ENCODE results near the gene SPTB. TPM values are rescaled to one million over a fixed set of nuclear protein-coding genes. Genes with fewer than 3 reads are reported as not detected.

Gene SPTB
- total RNA-seq, 2 experiments from 2014 or later = 0.03 to 0.08 TPM

GRCh38 chr14:64927031-64927430 is 47.3 kb upstream of the SPTB start:
- intact Hi-C loops (cut with DNase I, micrococcal nuclease) = loop anchor here in 1 of 2 experiments (5.0 kb wide), 1 partner anchor 55 kb away; no protein-coding TSS in a partner anchor
- H3K27me3 Mint-ChIP-seq = no peaks in the 10 kb centered on the region

GRCh38 chr14:64926398-64926995 is 46.8 kb upstream of the SPTB start:
- H3K36me3 Mint-ChIP-seq (ENCODE audit: low read depth) = peaks cover 59% of the 10 kb centered on the region
- no peak overlapping the region for H3K27ac Mint-ChIP-seq
- POLR2A ChIA-PET = interaction anchor here (0.5 to 7.0 kb wide), 4 partner anchors 9 to 601 kb away, joined by 3 to 132 read pairs (median 3); partner anchors contain the start of genes CHURC1 and FNTB

More at GRCh38 chr14:64927031-64927430, 47.3 kb upstream of the SPTB start:
- no peak for TF ChIP-seq CTCF (IDR thresholded peaks at IDR 0.05)
- peaks cover 63% of the 10 kb centered on the region for H3K36me3 ChIP-seq (ENCODE audit: insufficient read depth, low read length)
- H3K4me3 ChIP-seq (ENCODE audit: low read length) = no peak overlapping the region
- Mint-ChIP-seq H3K9me3 (no peaks in the 10 kb centered on the region), H3K27ac (no peak overlapping the region), H3K4me3 (no peak overlapping the region), H3K4me1 (ENCODE audit: low read depth) (peaks cover 27% of the 10 kb centered on the region), H3K36me3 (ENCODE audit: low read depth) (peaks cover 59% of the 10 kb centered on the region)
- CTCF ChIA-PET = interaction anchor here (1.2 to 1.7 kb wide), 2 partner anchors 60 to 386 kb away, joined by 3 to 4 read pairs; partner anchors contain the start of genes FNTB and HSPA2
- H3K4me1 ChIP-seq (ENCODE audit: insufficient read depth, low read length) = peaks cover 41% of the 10 kb centered on the region
- H3K9me3 ChIP-seq (ENCODE audit: control insufficient read depth in 1 of 2, insufficient read depth in 1 of 2, low read length in 2 of 2) = no peaks in the 10 kb centered on the region
- DNase-seq = no peak
- ATAC-seq (ENCODE audit: poor library complexity) = no peak
- POLR2A ChIA-PET = interaction anchor here (0.5 to 7.0 kb wide), 4 partner anchors 9 to 601 kb away, joined by 3 to 132 read pairs (median 4); partner anchors contain the start of genes CHURC1 and FNTB
- peak overlapping the region in 1 of 2 donors; percentile 5 for H3K27ac ChIP-seq (ENCODE audit: low read depth in 1 of 2, low read length in 2 of 2)
- no peaks in the 10 kb centered on the region for H3K27me3 ChIP-seq (ENCODE audit: control insufficient read depth in 1 of 2, insufficient read depth in 2 of 2, low read length in 2 of 2)

GRCh38 chr14:64923015-64923414 is 43.3 kb upstream of the SPTB start:
- DNase-seq = no peak
- Histone ChIP-seq H3K36me3 (ENCODE audit: insufficient read depth, low read length) (peaks cover 51% of the 10 kb centered on the region), H3K4me3 (ENCODE audit: low read length) (no peak overlapping the region), H3K9me3 (ENCODE audit: control insufficient read depth in 1 of 2, insufficient read depth in 1 of 2, low read length in 2 of 2) (no peaks in the 10 kb centered on the region), H3K4me1 (ENCODE audit: insufficient read depth, low read length) (peaks cover 19% of the 10 kb centered on the region), H3K27me3 (ENCODE audit: control insufficient read depth in 1 of 2, insufficient read depth in 2 of 2, low read length in 2 of 2) (no peaks in the 10 kb centered on the region), H3K27ac (ENCODE audit: low read depth in 1 of 2, low read length in 2 of 2) (no peak overlapping the region)
- H3K4me1 Mint-ChIP-seq (ENCODE audit: low read depth) = peaks cover 61% of the 10 kb centered on the region
- ChIA-PET POLR2A (interaction anchor here (1.0 to 7.0 kb wide), 2 partner anchors 7 to 13 kb away, joined by 3 to 132 read pairs; partner anchors contain the start of gene CHURC1), CTCF (interaction anchor here (0.6 to 1.9 kb wide), 3 partner anchors 8 to 449 kb away, joined by 3 to 6 read pairs (median 3); partner anchors contain the start of gene CHURC1)
- no peak overlapping the region for H3K4me3 Mint-ChIP-seq
- no peak for ATAC-seq (ENCODE audit: poor library complexity)
- peaks cover 71% of the 10 kb centered on the region for H3K36me3 Mint-ChIP-seq (ENCODE audit: low read depth)
- no peaks in the 10 kb centered on the region for H3K9me3 Mint-ChIP-seq
- intact Hi-C loops (cut with DNase I, micrococcal nuclease) = no loop called here
- no peak for TF ChIP-seq CTCF (IDR thresholded peaks at IDR 0.05)
- H3K27me3 Mint-ChIP-seq = no peaks in the 10 kb centered on the region
- peak overlapping the region; percentile 73 for H3K27ac Mint-ChIP-seq

More at GRCh38 chr14:64926398-64926995, 46.8 kb upstream of the SPTB start:
- peaks cover 30% of the 10 kb centered on the region for H3K4me1 Mint-ChIP-seq (ENCODE audit: low read depth)
- H3K36me3 ChIP-seq (ENCODE audit: insufficient read depth, low read length) = peaks cover 62% of the 10 kb centered on the region
- DNase-seq = no peak
- no peak overlapping the region for H3K4me3 ChIP-seq (ENCODE audit: low read length)
- H3K4me1 ChIP-seq (ENCODE audit: insufficient read depth, low read length) = peaks cover 41% of the 10 kb centered on the region
- no peaks in the 10 kb centered on the region for H3K9me3 ChIP-seq (ENCODE audit: control insufficient read depth in 1 of 2, insufficient read depth in 1 of 2, low read length in 2 of 2)
- peak overlapping the region; percentile 39 for H3K4me3 Mint-ChIP-seq
- no peaks in the 10 kb centered on the region for H3K27me3 Mint-ChIP-seq
- CTCF ChIA-PET = interaction anchor here (0.7 to 1.7 kb wide), 3 partner anchors 10 to 386 kb away, joined by 3 to 4 read pairs (median 3); partner anchors contain the start of genes FNTB and HSPA2
- no peaks in the 10 kb centered on the region for H3K27me3 ChIP-seq (ENCODE audit: control insufficient read depth in 1 of 2, insufficient read depth in 2 of 2, low read length in 2 of 2)
- no peaks in the 10 kb centered on the region for H3K9me3 Mint-ChIP-seq
- intact Hi-C loops (cut with DNase I, micrococcal nuclease) = loop anchor here in 1 of 2 experiments (5.0 kb wide), 1 partner anchor 56 kb away; no protein-coding TSS in a partner anchor
- no peak for ATAC-seq (ENCODE audit: poor library complexity)
- no peak for TF ChIP-seq CTCF (IDR thresholded peaks at IDR 0.05)
- peak overlapping the region in 1 of 2 donors; percentile 5 for H3K27ac ChIP-seq (ENCODE audit: low read depth in 1 of 2, low read length in 2 of 2)

Data from CD4-positive, alpha-beta T cell (primary cell).